ENCODE results near the gene GTPBP1. TPM values are rescaled to one million over a fixed set of nuclear protein-coding genes. Genes with fewer than 3 reads are reported as not detected.
A peak's percentile ranks its signal among the peaks of the same experiment; 100 is the strongest.

Gene GTPBP1
- total and polyA plus RNA-seq, 2 of the 13 experiments (the other 11 are each of a cell fraction or from before 2014, with no cell fraction given) = 22.3 to 27.0 TPM

GRCh38 chr22:38656256-38657044 is 49.3 kb upstream of the GTPBP1 start, which contains the start of the genes CBY1 and FAM227A (continued):
- TF ChIP-seq ZNF317 (CRISPR knock-in tag; IDR thresholded peaks at IDR 0.05) (no peak), THRA (CRISPR knock-in tag; IDR thresholded peaks at IDR 0.05; ENCODE audit: borderline replicate concordance) (no peak), RFX3 (CRISPR knock-in tag; IDR thresholded peaks at IDR 0.05) (peak; percentile 81), ETV5 (CRISPR knock-in tag; IDR thresholded peaks at IDR 0.05; ENCODE audit: borderline replicate concordance) (no peak), CBX1 (IDR thresholded peaks at IDR 0.05; ENCODE audit: low read depth) (no peak), TRIM24 (CRISPR knock-in tag; IDR thresholded peaks at IDR 0.05) (no peak), ZNF432 (CRISPR knock-in tag; IDR thresholded peaks at IDR 0.05; ENCODE audit: borderline replicate concordance) (no peak), POLR2G (IDR thresholded peaks at IDR 0.05; ENCODE audit: low read depth, low read length) (peak; percentile 66), TFE3 (CRISPR knock-in tag; IDR thresholded peaks at IDR 0.05) (no peak), CENPT (CRISPR knock-in tag; IDR thresholded peaks at IDR 0.05; ENCODE audit: low read depth) (no peak)
- TF ChIP-seq, protein P1, sequence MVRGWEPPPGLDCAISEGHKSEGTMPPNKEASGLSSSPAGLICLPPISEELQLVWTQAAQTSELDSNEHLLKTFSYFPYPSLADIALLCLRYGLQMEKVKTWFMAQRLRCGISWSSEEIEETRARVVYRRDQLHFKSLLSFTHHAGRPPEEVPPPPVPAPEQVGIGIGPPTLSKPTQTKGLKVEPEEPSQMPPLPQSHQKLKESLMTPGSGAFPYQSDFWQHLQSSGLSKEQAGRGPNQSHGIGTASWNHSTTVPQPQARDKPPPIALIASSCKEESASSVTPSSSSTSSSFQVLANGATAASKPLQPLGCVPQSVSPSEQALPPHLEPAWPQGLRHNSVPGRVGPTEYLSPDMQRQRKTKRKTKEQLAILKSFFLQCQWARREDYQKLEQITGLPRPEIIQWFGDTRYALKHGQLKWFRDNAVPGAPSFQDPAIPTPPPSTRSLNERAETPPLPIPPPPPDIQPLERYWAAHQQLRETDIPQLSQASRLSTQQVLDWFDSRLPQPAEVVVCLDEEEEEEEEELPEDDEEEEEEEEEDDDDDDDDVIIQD (CRISPR knock-in tag; IDR thresholded peaks at IDR 0.05; ENCODE audit: low read depth) = no peak
- TF ChIP-seq, protein P2, sequence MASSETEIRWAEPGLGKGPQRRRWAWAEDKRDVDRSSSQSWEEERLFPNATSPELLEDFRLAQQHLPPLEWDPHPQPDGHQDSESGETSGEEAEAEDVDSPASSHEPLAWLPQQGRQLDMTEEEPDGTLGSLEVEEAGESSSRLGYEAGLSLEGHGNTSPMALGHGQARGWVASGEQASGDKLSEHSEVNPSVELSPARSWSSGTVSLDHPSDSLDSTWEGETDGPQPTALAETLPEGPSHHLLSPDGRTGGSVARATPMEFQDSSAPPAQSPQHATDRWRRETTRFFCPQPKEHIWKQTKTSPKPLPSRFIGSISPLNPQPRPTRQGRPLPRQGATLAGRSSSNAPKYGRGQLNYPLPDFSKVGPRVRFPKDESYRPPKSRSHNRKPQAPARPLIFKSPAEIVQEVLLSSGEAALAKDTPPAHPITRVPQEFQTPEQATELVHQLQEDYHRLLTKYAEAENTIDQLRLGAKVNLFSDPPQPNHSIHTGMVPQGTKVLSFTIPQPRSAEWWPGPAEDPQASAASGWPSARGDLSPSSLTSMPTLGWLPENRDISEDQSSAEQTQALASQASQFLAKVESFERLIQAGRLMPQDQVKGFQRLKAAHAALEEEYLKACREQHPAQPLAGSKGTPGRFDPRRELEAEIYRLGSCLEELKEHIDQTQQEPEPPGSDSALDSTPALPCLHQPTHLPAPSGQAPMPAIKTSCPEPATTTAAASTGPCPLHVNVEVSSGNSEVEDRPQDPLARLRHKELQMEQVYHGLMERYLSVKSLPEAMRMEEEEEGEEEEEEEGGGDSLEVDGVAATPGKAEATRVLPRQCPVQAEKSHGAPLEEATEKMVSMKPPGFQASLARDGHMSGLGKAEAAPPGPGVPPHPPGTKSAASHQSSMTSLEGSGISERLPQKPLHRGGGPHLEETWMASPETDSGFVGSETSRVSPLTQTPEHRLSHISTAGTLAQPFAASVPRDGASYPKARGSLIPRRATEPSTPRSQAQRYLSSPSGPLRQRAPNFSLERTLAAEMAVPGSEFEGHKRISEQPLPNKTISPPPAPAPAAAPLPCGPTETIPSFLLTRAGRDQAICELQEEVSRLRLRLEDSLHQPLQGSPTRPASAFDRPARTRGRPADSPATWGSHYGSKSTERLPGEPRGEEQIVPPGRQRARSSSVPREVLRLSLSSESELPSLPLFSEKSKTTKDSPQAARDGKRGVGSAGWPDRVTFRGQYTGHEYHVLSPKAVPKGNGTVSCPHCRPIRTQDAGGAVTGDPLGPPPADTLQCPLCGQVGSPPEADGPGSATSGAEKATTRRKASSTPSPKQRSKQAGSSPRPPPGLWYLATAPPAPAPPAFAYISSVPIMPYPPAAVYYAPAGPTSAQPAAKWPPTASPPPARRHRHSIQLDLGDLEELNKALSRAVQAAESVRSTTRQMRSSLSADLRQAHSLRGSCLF (CRISPR knock-in tag; IDR thresholded peaks at IDR 0.05; ENCODE audit: borderline replicate concordance) = no peak
- TF ChIP-seq, protein P3, sequence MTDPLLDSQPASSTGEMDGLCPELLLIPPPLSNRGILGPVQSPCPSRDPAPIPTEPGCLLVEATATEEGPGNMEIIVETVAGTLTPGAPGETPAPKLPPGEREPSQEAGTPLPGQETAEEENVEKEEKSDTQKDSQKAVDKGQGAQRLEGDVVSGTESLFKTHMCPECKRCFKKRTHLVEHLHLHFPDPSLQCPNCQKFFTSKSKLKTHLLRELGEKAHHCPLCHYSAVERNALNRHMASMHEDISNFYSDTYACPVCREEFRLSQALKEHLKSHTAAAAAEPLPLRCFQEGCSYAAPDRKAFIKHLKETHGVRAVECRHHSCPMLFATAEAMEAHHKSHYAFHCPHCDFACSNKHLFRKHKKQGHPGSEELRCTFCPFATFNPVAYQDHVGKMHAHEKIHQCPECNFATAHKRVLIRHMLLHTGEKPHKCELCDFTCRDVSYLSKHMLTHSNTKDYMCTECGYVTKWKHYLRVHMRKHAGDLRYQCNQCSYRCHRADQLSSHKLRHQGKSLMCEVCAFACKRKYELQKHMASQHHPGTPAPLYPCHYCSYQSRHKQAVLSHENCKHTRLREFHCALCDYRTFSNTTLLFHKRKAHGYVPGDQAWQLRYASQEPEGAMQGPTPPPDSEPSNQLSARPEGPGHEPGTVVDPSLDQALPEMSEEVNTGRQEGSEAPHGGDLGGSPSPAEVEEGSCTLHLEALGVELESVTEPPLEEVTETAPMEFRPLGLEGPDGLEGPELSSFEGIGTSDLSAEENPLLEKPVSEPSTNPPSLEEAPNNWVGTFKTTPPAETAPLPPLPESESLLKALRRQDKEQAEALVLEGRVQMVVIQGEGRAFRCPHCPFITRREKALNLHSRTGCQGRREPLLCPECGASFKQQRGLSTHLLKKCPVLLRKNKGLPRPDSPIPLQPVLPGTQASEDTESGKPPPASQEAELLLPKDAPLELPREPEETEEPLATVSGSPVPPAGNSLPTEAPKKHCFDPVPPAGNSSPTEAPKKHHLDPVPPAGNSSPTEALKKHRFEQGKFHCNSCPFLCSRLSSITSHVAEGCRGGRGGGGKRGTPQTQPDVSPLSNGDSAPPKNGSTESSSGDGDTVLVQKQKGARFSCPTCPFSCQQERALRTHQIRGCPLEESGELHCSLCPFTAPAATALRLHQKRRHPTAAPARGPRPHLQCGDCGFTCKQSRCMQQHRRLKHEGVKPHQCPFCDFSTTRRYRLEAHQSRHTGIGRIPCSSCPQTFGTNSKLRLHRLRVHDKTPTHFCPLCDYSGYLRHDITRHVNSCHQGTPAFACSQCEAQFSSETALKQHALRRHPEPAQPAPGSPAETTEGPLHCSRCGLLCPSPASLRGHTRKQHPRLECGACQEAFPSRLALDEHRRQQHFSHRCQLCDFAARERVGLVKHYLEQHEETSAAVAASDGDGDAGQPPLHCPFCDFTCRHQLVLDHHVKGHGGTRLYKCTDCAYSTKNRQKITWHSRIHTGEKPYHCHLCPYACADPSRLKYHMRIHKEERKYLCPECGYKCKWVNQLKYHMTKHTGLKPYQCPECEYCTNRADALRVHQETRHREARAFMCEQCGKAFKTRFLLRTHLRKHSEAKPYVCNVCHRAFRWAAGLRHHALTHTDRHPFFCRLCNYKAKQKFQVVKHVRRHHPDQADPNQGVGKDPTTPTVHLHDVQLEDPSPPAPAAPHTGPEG (CRISPR knock-in tag; IDR thresholded peaks at IDR 0.05) = peak; percentile 63; the same call in 1 of the 2 replicates
